GM23338 (cell line): Measurements from ENCODE around the gene LFNG. TPM values are rescaled to one million over a fixed set of nuclear protein-coding genes. Genes with fewer than 3 reads are reported as not detected.
"Not testable (repeated sequence)": the region's sequence is repeated elsewhere in the genome, so short reads cannot be mapped to it uniquely, and the experiment has no call there.

Experiments used
- ATAC-seq: fragments of 200-7000 bp; cut with Tn5 transposase; 3 replicates; pipeline ENCODE4 v1.9.1; 2020
- DNase-seq: peaks from one replicate; pipeline ENCODE4 v3.0.0-alpha.2; 2015; ENCODE audit warnings: low spot score
- H2AFZ ChIP-seq: fragments of 200-600 bp; sonication (generic); 2 replicates; pipeline ENCODE4 v1.8.0; 2016; ENCODE audit warnings: antibody characterized with exemption, mild to moderate bottlenecking, moderate library complexity
- H3F3A ChIP-seq: fragments of 200-600 bp; sonication (generic); replicated peaks from 2 replicates; pipeline ENCODE4 v1.8.0; 2017; ENCODE audit warnings: antibody characterized with exemption, mixed run types, low read depth
- H3K27ac ChIP-seq: fragments of 200-600 bp; sonication (generic); 2 replicates; pipeline ENCODE4 v1.6.1; 2016; ENCODE audit warnings: low read depth
- H3K27me3 ChIP-seq: fragments of 200-600 bp; sonication (generic); 2 replicates; pipeline ENCODE4 v1.8.0; 2016; ENCODE audit warnings: mild to moderate bottlenecking, mixed run types, moderate library complexity; ENCODE audit not compliant: insufficient read depth
- H3K36me3 ChIP-seq: fragments of 200-600 bp; sonication (generic); 2 replicates; pipeline ENCODE4 v1.8.0; 2016; ENCODE audit warnings: mild to moderate bottlenecking; ENCODE audit not compliant: insufficient read depth
- H3K4me1 ChIP-seq: fragments of 200-600 bp; sonication (generic); 2 replicates; pipeline ENCODE4 v1.8.0; 2016; ENCODE audit warnings: mild to moderate bottlenecking, moderate library complexity; ENCODE audit not compliant: insufficient read depth
- H3K4me2 ChIP-seq: fragments of 200-600 bp; sonication (generic); 2 replicates; pipeline ENCODE4 v1.7.1; 2017; ENCODE audit warnings: mixed run types
- H3K4me3 ChIP-seq: fragments of 200-600 bp; sonication (generic); 2 replicates; pipeline ENCODE4 v1.6.1; 2016; ENCODE audit warnings: mixed run types
- H3K79me2 ChIP-seq: fragments of 200-600 bp; sonication (generic); replicated peaks from 2 replicates; pipeline ENCODE4 v1.8.0; 2017; ENCODE audit warnings: mild to moderate bottlenecking; ENCODE audit not compliant: insufficient read depth
- H3K9me2 ChIP-seq: fragments of 200-600 bp; sonication (generic); 2 replicates; pipeline ENCODE4 v1.8.0; 2017; ENCODE audit not compliant: insufficient read depth
- H4K20me1 ChIP-seq: fragments of 200-600 bp; sonication (generic); replicated peaks from 2 replicates; pipeline ENCODE4 v1.8.0; 2017; ENCODE audit warnings: mild to moderate bottlenecking; ENCODE audit not compliant: insufficient read depth
- H3K27ac Mint-ChIP-seq: 2 replicates; pipeline ENCODE4 v1.8.0; 2020; ENCODE audit warnings: inconsistent platforms, mild to moderate bottlenecking, moderate library complexity, mixed read lengths
- H3K27me3 Mint-ChIP-seq: 3 replicates; pipeline ENCODE4 v1.8.0; 2022; ENCODE audit warnings: low read depth, mild to moderate bottlenecking, moderate library complexity, mixed read lengths, inconsistent platforms; ENCODE audit not compliant: insufficient read depth, poor library complexity
- H3K36me3 Mint-ChIP-seq: 3 replicates; pipeline ENCODE4 v1.8.0; 2021; ENCODE audit warnings: low read depth, mild to moderate bottlenecking, inconsistent platforms, moderate library complexity, mixed read lengths
- H3K4me1 Mint-ChIP-seq: 3 replicates; pipeline ENCODE4 v1.8.0; 2020; ENCODE audit warnings: mild to moderate bottlenecking, inconsistent platforms, mixed read lengths
- H3K4me3 Mint-ChIP-seq: 3 replicates; pipeline ENCODE4 v1.8.0; 2021; ENCODE audit warnings: moderate library complexity, mild to moderate bottlenecking, inconsistent platforms, mixed read lengths
- H3K9me3 Mint-ChIP-seq: 3 replicates; pipeline ENCODE4 v1.8.0; 2020; ENCODE audit warnings: moderate library complexity, mild to moderate bottlenecking, inconsistent platforms, mixed read lengths
- EZH2phosphoT487 ChIP-seq: fragments of 200-600 bp; sonication (generic); IDR thresholded peaks from one replicate; pipeline ENCODE4 v1.8.1; 2018; ENCODE audit warnings: antibody characterized with exemption; ENCODE audit not compliant: unreplicated experiment
- NANOG ChIP-seq: IDR thresholded peaks from 2 replicates; pipeline ENCODE4 v1.6.1; 2016; ENCODE audit warnings: antibody characterized with exemption, borderline replicate concordance
- POLR2AphosphoS5 ChIP-seq: IDR thresholded peaks from 2 replicates; pipeline ENCODE4 v1.6.1; 2016; ENCODE audit warnings: antibody characterized with exemption, low read depth
- ZNF114 ChIP-seq: fragments of 250-450 bp; sonication (Bioruptor Pico); IDR thresholded peaks from 2 replicates; pipeline ENCODE4 v1.5.0; 2020; ENCODE audit warnings: mild to moderate bottlenecking, moderate library complexity
- ZNF331 ChIP-seq: fragments of 250-450 bp; sonication (Bioruptor Pico); IDR thresholded peaks from 2 replicates; pipeline ENCODE4 v1.5.0; 2020; ENCODE audit warnings: low read depth, mild to moderate bottlenecking, moderate library complexity
- ZNF462 ChIP-seq: fragments of 250-450 bp; sonication (Bioruptor Pico); IDR thresholded peaks from 2 replicates; pipeline ENCODE4 v1.5.0; 2020; ENCODE audit warnings: mild to moderate bottlenecking, moderate library complexity
- polyA plus RNA-seq: library from polyadenylated mRNA; unstranded; fragments of >200 nt; fragmentation: Nextera tagmentation; extraction: Ambion mirVana; gene quantifications from 2 replicates; pipeline ENCODE4 v1.2.1, GENCODE V29; 2016
- total RNA-seq: library from RNA; depleted of rRNA; stranded (reverse); fragments of >200 nt; shearing (Covaris generic); gene quantifications from 2 replicates; pipeline ENCODE4 v1.2.3, GENCODE V29; 2014
- TF ChIP-seq, protein P1 (sequence below), 2 experiments: fragments of 200-600 bp in 1 of 2; sonication (generic) in 1 of 2; conservative IDR thresholded peaks; 2 replicates each; pipeline versions ENCODE4 v1.5.1 to v1.6.1; 2016 to 2017; ENCODE audit warnings: antibody characterized with exemption in 2 of 2, low read depth in 2 of 2, mild to moderate bottlenecking in 2 of 2, moderate library complexity in 1 of 2

The LFNG gene
- total and polyA plus RNA-seq, 2 experiments from 2014 or later = 1.7 to 35.4 TPM

DNA sequence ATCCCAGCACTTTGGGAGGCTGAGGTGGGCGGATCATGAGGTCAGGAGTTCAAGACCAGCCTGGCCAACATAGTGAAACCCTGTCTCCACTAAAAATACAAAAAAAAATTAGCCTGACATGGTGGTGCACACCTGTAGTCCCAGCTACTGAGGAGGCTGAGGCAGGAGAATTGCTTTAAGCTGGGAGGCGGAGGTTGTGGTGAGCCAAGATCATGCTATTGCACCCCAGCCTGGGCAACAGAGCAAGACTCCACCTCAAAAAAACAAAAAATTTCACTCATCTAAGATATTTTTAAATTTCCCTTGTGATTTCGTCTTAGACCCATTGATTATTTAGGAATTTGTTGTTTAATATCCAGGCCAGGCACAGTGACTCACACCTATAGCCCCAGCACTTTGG lies 44.4 kb downstream of the LFNG start:
- H3K4me3 Mint-ChIP-seq, H3K27ac ChIP-seq, H3K36me3 Mint-ChIP-seq, H3K79me2 ChIP-seq, H3K4me3 ChIP-seq, ATAC-seq, H3K9me2 ChIP-seq, H3K27me3 ChIP-seq, H3K27ac Mint-ChIP-seq, DNase-seq, H3K36me3 ChIP-seq, H3K27me3 Mint-ChIP-seq, H2AFZ ChIP-seq, H3F3A ChIP-seq, H3K4me2 ChIP-seq, H3K4me1 ChIP-seq, H3K9me3 Mint-ChIP-seq, H4K20me1 ChIP-seq: not testable (repeated sequence)
- H3K4me1 Mint-ChIP-seq = peaks cover 11% of the 10 kb centered on the region

DNA sequence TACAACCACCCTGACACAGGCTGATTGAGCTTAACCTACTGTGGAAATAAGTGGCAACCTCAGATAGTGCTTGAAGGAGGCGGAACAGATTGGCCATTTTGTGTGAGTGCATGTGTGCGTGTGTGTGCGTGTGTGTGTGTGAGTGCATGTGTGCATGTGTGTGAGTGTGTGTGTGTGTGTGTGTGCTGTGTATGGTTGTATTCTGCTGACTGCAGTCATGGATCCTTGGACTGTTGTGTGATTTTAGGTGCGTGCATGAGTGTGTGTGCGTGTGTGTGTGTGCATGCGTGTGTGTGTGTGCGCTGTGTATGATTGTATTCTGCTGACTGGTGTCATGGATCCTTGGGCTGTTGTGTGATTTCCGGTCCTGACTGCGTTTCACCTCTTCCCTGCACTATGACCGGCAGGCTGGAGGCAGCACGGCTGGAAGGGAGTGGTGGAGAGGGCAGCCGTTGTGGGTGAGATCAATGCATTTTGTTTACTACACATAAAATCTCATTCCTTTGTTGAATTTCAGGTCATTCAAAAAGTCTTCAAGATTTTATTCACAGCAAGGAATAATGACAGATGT lies 45.5 kb downstream of the LFNG start:
- H3K9me2 ChIP-seq = no peaks in the 10 kb centered on the region
- no peak overlapping the region for H2AFZ ChIP-seq
- H3K27ac ChIP-seq = no peak overlapping the region
- no peak for DNase-seq
- no peak for ATAC-seq
- no peaks in the 10 kb centered on the region; the same call in 2 of the 3 replicates for H3K9me3 Mint-ChIP-seq
- H3K27ac Mint-ChIP-seq = no peak overlapping the region
- no peaks in the 10 kb centered on the region for H3K36me3 ChIP-seq
- H3K4me3 ChIP-seq = no peak overlapping the region
- H4K20me1 ChIP-seq = no peaks in the 10 kb centered on the region
- no peaks in the 10 kb centered on the region for H3K27me3 ChIP-seq
- H3K36me3 Mint-ChIP-seq = peaks cover 3% of the 10 kb centered on the region; the same call in 1 of the 3 replicates
- H3K4me2 ChIP-seq = no peak overlapping the region
- TF ChIP-seq ZNF114 (CRISPR knock-in tag) = no peak
- H3K4me1 ChIP-seq = no peaks in the 10 kb centered on the region; the same call in 1 of the 2 replicates
- H3K4me1 Mint-ChIP-seq = peaks cover 11% of the 10 kb centered on the region
- H3K79me2 ChIP-seq = no peaks in the 10 kb centered on the region
- H3F3A ChIP-seq = peaks cover 9% of the 10 kb centered on the region; the same call in 1 of the 2 replicates
- no peak overlapping the region for H3K4me3 Mint-ChIP-seq
- peaks cover 2% of the 10 kb centered on the region for H3K27me3 Mint-ChIP-seq

- no peaks in the 10 kb centered on the region; the same call in 1 of the 2 replicates for H3K4me1 ChIP-seq
- H3F3A ChIP-seq = peaks cover 12% of the 10 kb centered on the region; the same call in 1 of the 2 replicates
- no peaks in the 10 kb centered on the region for H3K36me3 ChIP-seq
- H4K20me1 ChIP-seq = no peaks in the 10 kb centered on the region
- H2AFZ ChIP-seq = no peak overlapping the region
- DNase-seq = no peak
- H3K27ac ChIP-seq = no peak overlapping the region
- no peaks in the 10 kb centered on the region for H3K27me3 ChIP-seq
- no peak for ATAC-seq
- Mint-ChIP-seq H3K4me1 (peaks cover 11% of the 10 kb centered on the region), H3K9me3 (no peaks in the 10 kb centered on the region), H3K36me3 (peaks cover 3% of the 10 kb centered on the region; the same call in 1 of the 3 replicates), H3K27me3 (peaks cover 2% of the 10 kb centered on the region), H3K27ac (no peak overlapping the region), H3K4me3 (no peak overlapping the region)
- H3K4me3 ChIP-seq = no peak overlapping the region
- no peak overlapping the region for H3K4me2 ChIP-seq
- H3K9me2 ChIP-seq = no peaks in the 10 kb centered on the region
- no peaks in the 10 kb centered on the region for H3K79me2 ChIP-seq
- no peak for TF ChIP-seq ZNF462
- TF ChIP-seq POLR2AphosphoS5 = no peak
- no peak for TF ChIP-seq ZNF114 (CRISPR knock-in tag)
- no peak for TF ChIP-seq EZH2phosphoT487
- TF ChIP-seq, protein P1, sequence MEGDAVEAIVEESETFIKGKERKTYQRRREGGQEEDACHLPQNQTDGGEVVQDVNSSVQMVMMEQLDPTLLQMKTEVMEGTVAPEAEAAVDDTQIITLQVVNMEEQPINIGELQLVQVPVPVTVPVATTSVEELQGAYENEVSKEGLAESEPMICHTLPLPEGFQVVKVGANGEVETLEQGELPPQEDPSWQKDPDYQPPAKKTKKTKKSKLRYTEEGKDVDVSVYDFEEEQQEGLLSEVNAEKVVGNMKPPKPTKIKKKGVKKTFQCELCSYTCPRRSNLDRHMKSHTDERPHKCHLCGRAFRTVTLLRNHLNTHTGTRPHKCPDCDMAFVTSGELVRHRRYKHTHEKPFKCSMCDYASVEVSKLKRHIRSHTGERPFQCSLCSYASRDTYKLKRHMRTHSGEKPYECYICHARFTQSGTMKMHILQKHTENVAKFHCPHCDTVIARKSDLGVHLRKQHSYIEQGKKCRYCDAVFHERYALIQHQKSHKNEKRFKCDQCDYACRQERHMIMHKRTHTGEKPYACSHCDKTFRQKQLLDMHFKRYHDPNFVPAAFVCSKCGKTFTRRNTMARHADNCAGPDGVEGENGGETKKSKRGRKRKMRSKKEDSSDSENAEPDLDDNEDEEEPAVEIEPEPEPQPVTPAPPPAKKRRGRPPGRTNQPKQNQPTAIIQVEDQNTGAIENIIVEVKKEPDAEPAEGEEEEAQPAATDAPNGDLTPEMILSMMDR (conservative IDR thresholded peaks at IDR 0.05; ENCODE audit: low read depth in 2 of 2) = no peak
- TF ChIP-seq ZNF331 (CRISPR knock-in tag) = no peak
- TF ChIP-seq NANOG = no peak
Observed at GRCh38 chr7:2566348-2566889, 46.8 kb downstream of the LFNG start.
